Lung microvascular endothelial cell (primary cell): ENCODE measurements around the gene SZRD1. TPM values are rescaled to one million over a fixed set of nuclear protein-coding genes. Genes with fewer than 3 reads are reported as not detected.

Experiments used
- DNase-seq, 2 donors: peaks; one replicate each; pipeline versions ENCODE4 v3.0.0 to v3.0.0-alpha.2; 2010; ENCODE audit warnings: low read depth in 2 of 2
- total RNA-seq: library from RNA; depleted of rRNA; stranded (reverse); fragments of >200 nt; gene quantifications from 2 replicates; pipeline ENCODE4 v1.2.1, GENCODE V29; 2014

SZRD1 gene
- total RNA-seq, 1 donor from 2014 or later, result 28.4 TPM

GRCh38 chr1:16393570-16394521, 26.8 kb downstream of the SZRD1 start:
- DNase-seq, result no peak

GRCh38 chr1:16394977-16395376, 27.9 kb downstream of the SZRD1 start:
- no peak for DNase-seq

- peak; percentile 26 to 72 for DNase-seq
Measured at GRCh38 chr1:16396591-16396990, 29.5 kb downstream of the SZRD1 start.

- DNase-seq, result no peak
Measured at GRCh38 chr1:16397120-16397519, 30.1 kb downstream of the SZRD1 start.

- DNase-seq, result no peak
Measured at GRCh38 chr1:16398371-16398953, 31.4 kb downstream of the SZRD1 start.

GRCh38 chr1:16402742-16403141, 35.7 kb downstream of the SZRD1 start:
- no peak for DNase-seq

- DNase-seq, result no peak
Measured at GRCh38 chr1:16405441-16405840, 38.4 kb downstream of the SZRD1 start.

GRCh38 chr1:16406868-16407267, 39.8 kb downstream of the SZRD1 start:
- no peak for DNase-seq

GRCh38 chr1:16409536-16410152, 42.6 kb downstream of the SZRD1 start:
- no peak for DNase-seq

GRCh38 chr1:16410803-16411202, 43.8 kb downstream of the SZRD1 start:
- DNase-seq, result no peak

GRCh38 chr1:16413191-16413590, 46.1 kb downstream of the SZRD1 start:
- DNase-seq, result peak in 1 of 2 donors; percentile 39

- DNase-seq, result no peak
Measured at GRCh38 chr1:16418823-16419425, 51.9 kb downstream of the SZRD1 start.

GRCh38 chr1:16420424-16421118, 53.5 kb downstream of the SZRD1 start:
- DNase-seq, result no peak

GRCh38 chr1:16421201-16421600, 54.2 kb downstream of the SZRD1 start:
- no peak for DNase-seq

GRCh38 chr1:16422041-16422440, 55.0 kb downstream of the SZRD1 start:
- no peak for DNase-seq

GRCh38 chr1:16425125-16426025, 58.3 kb downstream of the SZRD1 start:
- DNase-seq, result no peak

GRCh38 chr1:16430606-16431005, 63.6 kb downstream of the SZRD1 start:
- no peak for DNase-seq

- DNase-seq, result peak in 1 of 2 donors; percentile 15
Measured at GRCh38 chr1:16433030-16433429, 66.0 kb downstream of the SZRD1 start.

- DNase-seq, result no peak
Measured at GRCh38 chr1:16434007-16434406, 67.0 kb downstream of the SZRD1 start.

- no peak for DNase-seq
Measured at GRCh38 chr1:16434501-16434900, 67.5 kb downstream of the SZRD1 start.
